ENCODE results near the gene UPF3B.

Gene UPF3B

GRCh38 chrX:119885554-119886428 lies 33.0 kb upstream of the UPF3B start:
- no peak for DNase-seq (ENCODE audit: low spot score)
- TF ChIP-seq CTCF (IDR thresholded peaks at IDR 0.05; ENCODE audit: extremely low read depth, missing control alignments): no peak

GRCh38 chrX:119880552-119881437 lies 28.0 kb upstream of the UPF3B start:
- DNase-seq (ENCODE audit: low spot score): peak; percentile 56
- TF ChIP-seq CTCF (IDR thresholded peaks at IDR 0.05; ENCODE audit: extremely low read depth, missing control alignments): peak; percentile 12

- DNase-seq (ENCODE audit: low spot score): no peak
- TF ChIP-seq CTCF (IDR thresholded peaks at IDR 0.05; ENCODE audit: extremely low read depth, missing control alignments): no peak
These were observed 27.3 kb upstream of the UPF3B start for GRCh38 chrX:119880076-119880475.

GRCh38 chrX:119878740-119879139 lies 26.0 kb upstream of the UPF3B start:
- DNase-seq (ENCODE audit: low spot score): no peak
- no peak for TF ChIP-seq CTCF (IDR thresholded peaks at IDR 0.05; ENCODE audit: extremely low read depth, missing control alignments)

GRCh38 chrX:119871599-119872395 lies 19.0 kb upstream of the UPF3B start, which contains the start of the genes NDUFA1 and RNF113A:
Gene NDUFA1 (plus strand): TSS chrX:119871832. CDS start chrX:119871912, 80 bp downstream.
Gene RNF113A (minus strand): TSS chrX:119871733. CDS start chrX:119871613, 120 bp downstream.
- DNase-seq (ENCODE audit: low spot score): peak; percentile 77

GRCh38 chrX:119871245-119871598 lies 18.5 kb upstream of the UPF3B start:
- no peak for DNase-seq (ENCODE audit: low spot score)

More at GRCh38 chrX:119871599-119872395, 19.0 kb upstream of the UPF3B start, which contains the start of the genes NDUFA1 and RNF113A:
- no peak for TF ChIP-seq CTCF (IDR thresholded peaks at IDR 0.05; ENCODE audit: extremely low read depth, missing control alignments)

More at GRCh38 chrX:119871245-119871598, 18.5 kb upstream of the UPF3B start:
- no peak for TF ChIP-seq CTCF (IDR thresholded peaks at IDR 0.05; ENCODE audit: extremely low read depth, missing control alignments)

Data from GM20000 (cell line).